NB4 (cell line): Measurements from ENCODE around the gene C14orf119.

Experiments
- CTCF ChIP-seq: IDR thresholded peaks from one replicate; pipeline ENCODE4 v1.5.1; 2012; ENCODE audit warnings: low read depth, low read length
- POLR2A ChIP-seq: IDR thresholded peaks from 2 replicates; pipeline ENCODE4 v1.6.1; 2011; ENCODE audit warnings: mild to moderate bottlenecking; ENCODE audit not compliant: insufficient read length; ENCODE audit errors: extremely low read depth

DNA sequence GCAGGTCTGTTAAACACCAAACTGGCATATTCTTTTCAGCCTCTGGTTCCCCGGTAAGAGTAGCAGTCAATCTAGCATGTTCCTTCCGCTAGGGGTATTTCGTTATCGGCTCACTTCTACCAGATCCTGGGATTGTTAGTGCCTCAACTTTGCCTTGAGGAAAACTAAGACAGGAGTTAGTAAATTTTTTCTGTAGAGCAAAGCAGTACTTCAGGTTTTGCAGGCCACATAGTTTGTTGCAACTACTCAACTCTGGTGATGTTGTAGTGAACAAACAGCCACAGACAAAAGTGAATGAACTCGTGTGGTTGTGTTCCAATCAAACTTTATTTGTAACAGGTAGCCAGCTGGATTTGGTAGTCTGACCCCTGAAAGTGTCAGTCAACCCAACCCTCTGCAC lies 31.7 kb upstream of the C14orf119 start:
- no peak for TF ChIP-seq POLR2A
- no peak for TF ChIP-seq CTCF
